ENCODE measurements around the gene SLC29A3.

The SLC29A3 gene

GRCh38 chr10:71363936-71364335, 44.9 kb downstream of the SLC29A3 start:
- Histone ChIP-seq H3K9ac (ENCODE audit: low read length) (no peak overlapping the region), H3K9me3 (ENCODE audit: control insufficient read depth, low read length) (no peaks in the 10 kb centered on the region), H3K36me3 (ENCODE audit: control insufficient read depth, insufficient read depth, low read length, severe bottlenecking) (no peaks in the 10 kb centered on the region), H3K4me1 (ENCODE audit: control insufficient read depth, insufficient read depth, low read length) (peaks cover 6% of the 10 kb centered on the region), H3K27me3 (replicated peaks; ENCODE audit: control insufficient read depth, insufficient read depth, low read length) (no peaks in the 10 kb centered on the region), H3K4me3 (ENCODE audit: low read length) (no peak overlapping the region)
- no peak for DNase-seq (ENCODE audit: low read depth)

GRCh38 chr10:71365366-71365765, 46.3 kb downstream of the SLC29A3 start:
- Histone ChIP-seq H3K27me3 (replicated peaks; ENCODE audit: control insufficient read depth, insufficient read depth, low read length) (no peaks in the 10 kb centered on the region), H3K9ac (ENCODE audit: low read length) (no peak overlapping the region), H3K9me3 (ENCODE audit: control insufficient read depth, low read length) (no peaks in the 10 kb centered on the region), H3K36me3 (ENCODE audit: control insufficient read depth, insufficient read depth, low read length, severe bottlenecking) (no peaks in the 10 kb centered on the region), H3K4me1 (ENCODE audit: control insufficient read depth, insufficient read depth, low read length) (no peaks in the 10 kb centered on the region), H3K4me3 (ENCODE audit: low read length) (no peak overlapping the region)
- DNase-seq (ENCODE audit: low read depth): no peak

GRCh38 chr10:71366690-71367089, 47.6 kb downstream of the SLC29A3 start:
- no peaks in the 10 kb centered on the region for H3K9me3 ChIP-seq (ENCODE audit: control insufficient read depth, low read length)
- no peaks in the 10 kb centered on the region for H3K4me1 ChIP-seq (ENCODE audit: control insufficient read depth, insufficient read depth, low read length)
- no peak for DNase-seq (ENCODE audit: low read depth)
- H3K36me3 ChIP-seq (ENCODE audit: control insufficient read depth, insufficient read depth, low read length, severe bottlenecking): no peaks in the 10 kb centered on the region
- no peak overlapping the region for H3K9ac ChIP-seq (ENCODE audit: low read length)
- H3K27me3 ChIP-seq (replicated peaks; ENCODE audit: control insufficient read depth, insufficient read depth, low read length): no peaks in the 10 kb centered on the region
- H3K4me3 ChIP-seq (ENCODE audit: low read length): no peak overlapping the region

- H3K9ac ChIP-seq (ENCODE audit: low read length): no peak overlapping the region
- H3K4me3 ChIP-seq (ENCODE audit: low read length): no peak overlapping the region
- H3K27me3 ChIP-seq (replicated peaks; ENCODE audit: control insufficient read depth, insufficient read depth, low read length): peaks cover 3% of the 10 kb centered on the region
- H3K9me3 ChIP-seq (ENCODE audit: control insufficient read depth, low read length): no peaks in the 10 kb centered on the region
- no peaks in the 10 kb centered on the region for H3K4me1 ChIP-seq (ENCODE audit: control insufficient read depth, insufficient read depth, low read length)
- H3K36me3 ChIP-seq (ENCODE audit: control insufficient read depth, insufficient read depth, low read length, severe bottlenecking): no peaks in the 10 kb centered on the region
- no peak for DNase-seq (ENCODE audit: low read depth)
Measured at GRCh38 chr10:71367271-71367670, 48.2 kb downstream of the SLC29A3 start.

GRCh38 chr10:71368176-71368575, 49.1 kb downstream of the SLC29A3 start:
- Histone ChIP-seq H3K27me3 (replicated peaks; ENCODE audit: control insufficient read depth, insufficient read depth, low read length) (peaks cover 3% of the 10 kb centered on the region), H3K4me1 (ENCODE audit: control insufficient read depth, insufficient read depth, low read length) (no peaks in the 10 kb centered on the region), H3K9ac (ENCODE audit: low read length) (no peak overlapping the region), H3K4me3 (ENCODE audit: low read length) (no peak overlapping the region), H3K36me3 (ENCODE audit: control insufficient read depth, insufficient read depth, low read length, severe bottlenecking) (no peaks in the 10 kb centered on the region), H3K9me3 (ENCODE audit: control insufficient read depth, low read length) (no peaks in the 10 kb centered on the region)
- no peak for DNase-seq (ENCODE audit: low read depth)

- H3K27me3 ChIP-seq (replicated peaks; ENCODE audit: control insufficient read depth, insufficient read depth, low read length): peaks cover 3% of the 10 kb centered on the region
- no peak overlapping the region for H3K4me3 ChIP-seq (ENCODE audit: low read length)
- no peaks in the 10 kb centered on the region for H3K36me3 ChIP-seq (ENCODE audit: control insufficient read depth, insufficient read depth, low read length, severe bottlenecking)
- DNase-seq (ENCODE audit: low read depth): no peak
- H3K9ac ChIP-seq (ENCODE audit: low read length): no peak overlapping the region
- H3K9me3 ChIP-seq (ENCODE audit: control insufficient read depth, low read length): no peaks in the 10 kb centered on the region
- H3K4me1 ChIP-seq (ENCODE audit: control insufficient read depth, insufficient read depth, low read length): no peaks in the 10 kb centered on the region
Measured at GRCh38 chr10:71368643-71369042, 49.6 kb downstream of the SLC29A3 start.

- Histone ChIP-seq H3K9me3 (ENCODE audit: control insufficient read depth, low read length) (no peaks in the 10 kb centered on the region), H3K36me3 (ENCODE audit: control insufficient read depth, insufficient read depth, low read length, severe bottlenecking) (no peaks in the 10 kb centered on the region), H3K4me3 (ENCODE audit: low read length) (no peak overlapping the region), H3K9ac (ENCODE audit: low read length) (no peak overlapping the region), H3K27me3 (replicated peaks; ENCODE audit: control insufficient read depth, insufficient read depth, low read length) (peaks cover 3% of the 10 kb centered on the region), H3K4me1 (ENCODE audit: control insufficient read depth, insufficient read depth, low read length) (no peaks in the 10 kb centered on the region)
- DNase-seq (ENCODE audit: low read depth): no peak
Measured at GRCh38 chr10:71369602-71370001, 50.5 kb downstream of the SLC29A3 start.

GRCh38 chr10:71370031-71370430, 51.0 kb downstream of the SLC29A3 start:
- DNase-seq (ENCODE audit: low read depth): no peak
- no peaks in the 10 kb centered on the region for H3K36me3 ChIP-seq (ENCODE audit: control insufficient read depth, insufficient read depth, low read length, severe bottlenecking)
- no peaks in the 10 kb centered on the region for H3K9me3 ChIP-seq (ENCODE audit: control insufficient read depth, low read length)
- H3K9ac ChIP-seq (ENCODE audit: low read length): no peak overlapping the region
- no peak overlapping the region for H3K4me3 ChIP-seq (ENCODE audit: low read length)
- no peaks in the 10 kb centered on the region for H3K4me1 ChIP-seq (ENCODE audit: control insufficient read depth, insufficient read depth, low read length)
- H3K27me3 ChIP-seq (replicated peaks; ENCODE audit: control insufficient read depth, insufficient read depth, low read length): peaks cover 3% of the 10 kb centered on the region

- Histone ChIP-seq H3K27me3 (replicated peaks; ENCODE audit: control insufficient read depth, insufficient read depth, low read length) (peaks cover 3% of the 10 kb centered on the region), H3K4me1 (ENCODE audit: control insufficient read depth, insufficient read depth, low read length) (peaks cover under 1% of the 10 kb centered on the region), H3K4me3 (ENCODE audit: low read length) (no peak overlapping the region), H3K9ac (ENCODE audit: low read length) (no peak overlapping the region), H3K9me3 (ENCODE audit: control insufficient read depth, low read length) (no peaks in the 10 kb centered on the region), H3K36me3 (ENCODE audit: control insufficient read depth, insufficient read depth, low read length, severe bottlenecking) (no peaks in the 10 kb centered on the region)
- no peak for DNase-seq (ENCODE audit: low read depth)
Measured at GRCh38 chr10:71371750-71372166, 52.7 kb downstream of the SLC29A3 start.

GRCh38 chr10:71372882-71373495, 53.9 kb downstream of the SLC29A3 start:
- no peak for DNase-seq (ENCODE audit: low read depth)
- Histone ChIP-seq H3K4me1 (ENCODE audit: control insufficient read depth, insufficient read depth, low read length) (peaks cover 9% of the 10 kb centered on the region), H3K36me3 (ENCODE audit: control insufficient read depth, insufficient read depth, low read length, severe bottlenecking) (no peaks in the 10 kb centered on the region), H3K27me3 (replicated peaks; ENCODE audit: control insufficient read depth, insufficient read depth, low read length) (peaks cover 3% of the 10 kb centered on the region), H3K4me3 (ENCODE audit: low read length) (no peak overlapping the region), H3K9me3 (ENCODE audit: control insufficient read depth, low read length) (no peaks in the 10 kb centered on the region), H3K9ac (ENCODE audit: low read length) (no peak overlapping the region)

- Histone ChIP-seq H3K9ac (ENCODE audit: low read length) (no peak overlapping the region), H3K36me3 (ENCODE audit: control insufficient read depth, insufficient read depth, low read length, severe bottlenecking) (no peaks in the 10 kb centered on the region), H3K4me1 (ENCODE audit: control insufficient read depth, insufficient read depth, low read length) (peaks cover 9% of the 10 kb centered on the region), H3K9me3 (ENCODE audit: control insufficient read depth, low read length) (no peaks in the 10 kb centered on the region), H3K27me3 (replicated peaks; ENCODE audit: control insufficient read depth, insufficient read depth, low read length) (peaks cover 3% of the 10 kb centered on the region), H3K4me3 (ENCODE audit: low read length) (no peak overlapping the region)
- DNase-seq (ENCODE audit: low read depth): no peak
Measured at GRCh38 chr10:71374481-71375233, 55.6 kb downstream of the SLC29A3 start.
